Ectodermal cell (in vitro differentiated cells): Measurements from ENCODE around the gene SRGAP1.
"Not testable (repeated sequence)": the region's sequence is repeated elsewhere in the genome, so short reads cannot be mapped to it uniquely, and the experiment has no call there.

Source experiments
- H3K27ac ChIP-seq: 2 replicates; pipeline ENCODE4 v1.7.0; 2013; ENCODE audit warnings: mild to moderate bottlenecking, low read depth, low read length; ENCODE audit not compliant: insufficient read depth, poor library complexity, severe bottlenecking
- H3K27me3 ChIP-seq: 2 replicates; pipeline ENCODE4 v1.7.0; 2013; ENCODE audit warnings: mild to moderate bottlenecking, low read length; ENCODE audit not compliant: insufficient read depth, control insufficient read depth, poor library complexity, severe bottlenecking
- H3K36me3 ChIP-seq: one replicate; pipeline ENCODE4 v1.7.0; 2013; ENCODE audit warnings: low read length; ENCODE audit not compliant: control insufficient read depth, insufficient read depth
- H3K4me1 ChIP-seq: one replicate; pipeline ENCODE4 v1.7.0; 2013; ENCODE audit warnings: low read length; ENCODE audit not compliant: control insufficient read depth, insufficient read depth
- H3K4me3 ChIP-seq: 2 replicates; pipeline ENCODE4 v1.7.0; 2013; ENCODE audit warnings: low read depth, low read length, control low read depth; ENCODE audit not compliant: insufficient read depth
- H3K9me3 ChIP-seq: 2 replicates; pipeline ENCODE4 v1.7.0; 2013; ENCODE audit warnings: mild to moderate bottlenecking, low read length, moderate library complexity; ENCODE audit not compliant: control insufficient read depth
- WGBS, 2 experiments: methylation state at CpG; one replicate each; pipeline ENCODE4 v1.1.7; 2013; ENCODE audit warnings: missing lambda C conversion rate in 2 of 2; 5-methylcytosine and 5-hydroxymethylcytosine counted together

SRGAP1 gene

DNA sequence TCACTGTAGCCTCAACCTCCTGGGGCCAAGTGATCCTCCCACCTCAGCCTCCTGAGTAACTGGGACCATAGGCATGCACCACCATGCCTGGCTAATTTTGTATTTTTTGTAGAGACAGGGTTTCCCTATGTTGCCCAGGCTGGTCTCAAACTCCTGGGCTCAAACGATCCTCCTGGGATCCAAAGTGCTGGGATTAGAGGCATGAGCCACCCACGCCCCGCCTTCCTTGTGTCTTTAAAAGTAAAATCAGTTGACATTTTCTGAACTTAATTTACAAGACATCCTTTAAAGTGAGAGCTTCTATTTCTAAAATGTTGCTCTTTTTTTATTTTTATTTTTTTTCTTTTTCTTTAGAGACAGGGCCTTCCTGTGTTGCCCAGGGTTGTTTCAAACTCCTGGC is 276.6 kb downstream of the SRGAP1 start:
- H3K9me3 ChIP-seq, H3K4me1 ChIP-seq, H3K36me3 ChIP-seq, H3K27me3 ChIP-seq, H3K4me3 ChIP-seq: not testable (repeated sequence)
- WGBS, 2 experiments = 93 to 100% methylated on average over 3 of the region's 3 CpGs
- peak overlapping the region; percentile 50 for H3K27ac ChIP-seq

DNA sequence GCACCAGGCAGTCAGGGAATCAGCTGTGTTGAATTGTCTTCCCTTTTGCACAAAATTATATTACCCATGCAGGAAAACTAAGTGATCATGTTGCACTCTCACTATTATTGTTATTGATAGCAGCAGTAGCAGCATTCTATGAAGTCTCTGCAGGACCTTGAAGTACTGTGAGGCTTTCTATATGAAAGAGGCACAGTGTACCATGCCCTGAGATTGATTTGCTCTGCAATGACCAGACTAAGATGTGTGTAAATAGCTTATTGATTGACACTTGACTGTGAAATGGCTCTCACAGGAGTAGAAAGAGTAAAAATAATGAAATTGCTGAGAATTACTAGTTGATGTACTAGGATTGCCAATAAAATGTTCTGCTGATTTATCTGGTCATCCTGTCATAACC is 277.7 kb downstream of the SRGAP1 start:
- peak overlapping the region; percentile 44 for H3K27ac ChIP-seq
- H3K9me3 ChIP-seq = no peaks in the 10 kb centered on the region
- no peaks in the 10 kb centered on the region for H3K27me3 ChIP-seq
- no peaks in the 10 kb centered on the region for H3K4me1 ChIP-seq
- no peak overlapping the region for H3K4me3 ChIP-seq
- H3K36me3 ChIP-seq = no peaks in the 10 kb centered on the region

DNA sequence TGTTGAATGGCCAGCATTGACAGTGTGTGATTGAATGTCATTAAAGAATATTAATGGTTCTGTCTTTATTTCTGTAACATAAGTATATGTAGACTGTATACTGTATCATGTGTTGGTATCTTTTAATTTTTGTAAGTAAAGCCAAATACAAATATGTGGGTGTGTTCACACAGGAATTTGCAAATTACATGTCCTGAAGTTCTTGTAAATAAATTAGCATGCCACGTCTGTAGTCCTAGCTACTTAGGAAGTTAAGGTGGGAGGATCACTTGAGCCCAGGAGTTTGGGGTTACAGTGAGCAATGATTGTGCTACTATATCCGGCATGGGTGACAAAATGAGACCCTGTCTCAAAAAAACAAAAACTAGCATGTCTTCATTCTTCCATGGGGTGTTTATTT is 278.5 kb downstream of the SRGAP1 start:
- Histone ChIP-seq H3K27ac (no peak overlapping the region), H3K36me3 (no peaks in the 10 kb centered on the region), H3K4me1 (no peaks in the 10 kb centered on the region), H3K9me3 (no peaks in the 10 kb centered on the region), H3K4me3 (no peak overlapping the region), H3K27me3 (no peaks in the 10 kb centered on the region)
- WGBS, 2 experiments = 93 to 97% methylated on average over 2 of the region's 2 CpGs

DNA sequence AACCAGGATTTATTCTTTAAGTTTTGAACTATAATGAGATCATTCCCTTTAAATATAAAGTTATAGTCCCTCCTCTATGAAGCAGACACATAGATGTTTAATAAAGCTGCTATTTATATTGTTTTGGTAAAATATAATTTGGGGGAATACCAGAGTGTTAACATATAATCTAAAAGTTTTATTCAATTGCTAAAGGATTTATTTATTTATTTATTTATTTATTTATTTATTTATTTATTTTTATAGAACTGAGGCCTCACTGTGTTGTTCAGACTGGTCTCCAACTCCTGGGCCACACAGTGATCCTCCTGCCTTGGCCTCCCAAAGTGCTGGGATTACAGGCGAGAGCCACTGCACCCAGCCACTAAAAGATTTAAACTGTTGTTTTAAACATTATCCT is 278.9 kb downstream of the SRGAP1 start:
- H3K9me3 ChIP-seq = no peaks in the 10 kb centered on the region
- H3K27ac ChIP-seq = no peak overlapping the region
- H3K4me3 ChIP-seq = no peak overlapping the region
- H3K4me1 ChIP-seq = no peaks in the 10 kb centered on the region
- no peaks in the 10 kb centered on the region for H3K27me3 ChIP-seq
- H3K36me3 ChIP-seq = no peaks in the 10 kb centered on the region
- WGBS, 2 experiments = 89 to 92% methylated on average over 1 of the region's 1 CpG

DNA sequence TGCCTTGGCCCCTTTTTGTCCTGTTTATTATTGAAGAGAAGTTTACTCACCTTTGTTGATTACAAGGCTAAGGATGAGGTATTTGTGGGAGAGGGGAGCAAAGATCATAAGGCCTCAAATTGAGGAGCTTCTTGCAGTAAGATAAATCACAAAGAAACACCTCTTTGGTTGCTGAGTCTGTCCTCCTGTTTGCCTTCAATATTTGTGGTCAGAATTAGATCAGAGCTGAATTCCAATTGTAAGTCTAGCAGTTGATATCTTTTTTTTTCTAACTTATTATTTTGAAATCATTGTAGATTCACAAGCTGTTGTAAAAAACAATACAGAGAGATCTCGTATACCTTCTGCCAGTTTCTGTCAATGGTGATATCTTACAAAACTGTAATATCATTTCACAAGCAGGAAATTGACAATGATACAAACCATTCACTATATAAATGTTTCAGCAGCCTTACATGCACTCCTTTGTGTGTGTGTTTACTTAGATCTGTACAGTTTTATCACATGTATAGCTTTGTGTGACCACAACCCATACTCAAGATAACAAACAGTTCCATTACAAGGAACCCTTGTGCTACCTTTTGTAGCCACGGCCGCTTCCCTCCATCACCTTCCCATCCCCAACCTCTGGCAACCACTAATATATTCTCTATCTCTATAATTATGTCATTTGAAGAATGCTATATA is 280.2 kb downstream of the SRGAP1 start:
- WGBS, 2 experiments = 98 to 100% methylated on average over 3 of the region's 3 CpGs

DNA sequence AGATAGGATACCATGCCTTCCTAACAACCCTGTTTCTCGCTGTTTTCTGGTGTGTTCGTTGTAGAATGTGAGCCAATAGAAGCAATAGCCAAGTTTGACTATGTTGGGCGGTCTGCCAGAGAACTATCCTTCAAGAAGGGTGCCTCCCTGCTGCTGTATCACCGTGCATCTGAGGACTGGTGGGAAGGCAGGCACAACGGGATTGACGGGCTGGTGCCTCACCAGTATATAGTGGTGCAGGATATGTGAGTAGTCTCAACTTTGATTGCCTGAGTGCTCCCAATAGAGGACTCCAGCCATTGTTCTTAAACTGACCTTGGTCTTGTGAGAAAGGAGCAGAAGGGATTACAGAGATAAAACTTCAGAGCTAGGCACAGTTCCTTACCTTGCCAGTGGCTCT is 281.4 kb downstream of the SRGAP1 start:
- H3K36me3 ChIP-seq = no peaks in the 10 kb centered on the region
- H3K4me3 ChIP-seq = no peak overlapping the region
- no peak overlapping the region for H3K27ac ChIP-seq
- H3K4me1 ChIP-seq = no peaks in the 10 kb centered on the region
- 91 to 92% methylated on average over 6 of the region's 6 CpGs for WGBS, 2 experiments
- H3K27me3 ChIP-seq = no peaks in the 10 kb centered on the region
- no peaks in the 10 kb centered on the region for H3K9me3 ChIP-seq

More for the DNA sequence above, 280.2 kb downstream of the SRGAP1 start:
- Histone ChIP-seq H3K27ac (no peak overlapping the region), H3K4me3 (no peak overlapping the region), H3K4me1 (no peaks in the 10 kb centered on the region), H3K9me3 (no peaks in the 10 kb centered on the region), H3K36me3 (no peaks in the 10 kb centered on the region), H3K27me3 (no peaks in the 10 kb centered on the region)

DNA sequence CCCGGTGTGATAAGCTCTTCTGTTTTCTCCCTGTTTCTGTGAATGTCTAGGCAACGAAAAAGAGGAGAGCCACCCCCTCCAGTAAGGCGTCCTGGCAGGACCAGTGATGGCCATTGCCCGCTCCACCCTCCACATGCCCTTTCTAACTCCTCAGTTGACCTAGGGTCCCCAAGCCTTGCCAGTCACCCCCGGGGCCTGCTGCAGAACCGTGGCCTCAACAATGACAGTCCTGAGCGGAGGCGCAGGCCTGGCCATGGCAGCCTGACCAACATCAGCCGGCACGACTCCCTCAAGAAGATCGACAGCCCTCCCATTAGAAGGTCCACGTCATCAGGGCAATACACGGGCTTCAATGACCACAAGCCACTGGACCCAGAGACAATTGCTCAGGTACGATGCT is 283.3 kb downstream of the SRGAP1 start:
- Histone ChIP-seq H3K27me3 (no peaks in the 10 kb centered on the region), H3K4me1 (no peaks in the 10 kb centered on the region), H3K9me3 (no peaks in the 10 kb centered on the region), H3K27ac (no peak overlapping the region), H3K4me3 (no peak overlapping the region), H3K36me3 (no peaks in the 10 kb centered on the region)
- WGBS, 2 experiments = 93 to 94% methylated on average over 13 to 14 of the region's 14 CpGs

DNA sequence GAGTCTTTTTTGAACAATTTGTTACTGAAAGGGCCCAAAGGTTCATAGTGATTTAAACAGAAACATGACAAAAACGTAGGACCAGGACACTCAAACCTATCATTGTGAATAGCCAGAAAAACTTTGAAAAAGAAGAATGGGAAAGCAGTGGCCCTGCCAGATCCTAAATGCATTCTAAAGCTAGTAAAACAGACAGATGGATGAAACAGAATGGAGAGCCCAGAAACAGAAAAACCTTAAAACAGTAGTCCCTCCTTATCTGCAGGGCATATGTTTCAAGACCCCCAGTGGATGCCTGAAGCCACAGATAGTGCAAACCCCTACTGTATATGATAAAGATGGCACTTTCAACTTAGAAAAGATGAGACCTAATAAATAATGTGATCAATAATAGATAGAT is 283.9 kb downstream of the SRGAP1 start:
- WGBS, 2 experiments = 74 to 92% methylated on average over 1 of the region's 1 CpG

DNA sequence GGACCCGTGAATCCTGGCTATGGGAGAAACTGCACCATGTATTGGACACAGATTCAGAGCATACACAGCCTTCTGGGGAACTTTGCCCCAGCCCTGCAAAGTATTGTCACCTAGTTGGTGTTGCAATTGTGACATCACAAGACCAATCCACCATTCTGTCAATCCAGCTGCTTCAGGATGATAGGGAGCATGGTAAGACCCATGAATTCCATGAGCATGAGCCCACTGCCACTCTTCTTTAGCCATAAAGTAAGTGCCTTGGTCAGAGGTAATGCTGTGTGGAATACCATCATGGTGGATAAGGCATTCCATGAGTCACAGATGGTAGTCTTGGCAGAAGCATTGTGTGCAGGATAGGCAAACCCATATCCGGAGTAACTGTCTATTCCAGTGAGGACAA is 286.0 kb downstream of the SRGAP1 start:
- H3K9me3 ChIP-seq, H3K4me1 ChIP-seq, H3K36me3 ChIP-seq, H3K27me3 ChIP-seq, H3K27ac ChIP-seq, H3K4me3 ChIP-seq: not testable (repeated sequence)
- 91 to 92% methylated on average over 2 of the region's 2 CpGs for WGBS, 2 experiments

More for the DNA sequence above, 283.9 kb downstream of the SRGAP1 start:
- Histone ChIP-seq H3K27me3 (no peaks in the 10 kb centered on the region), H3K36me3 (no peaks in the 10 kb centered on the region), H3K9me3 (no peaks in the 10 kb centered on the region), H3K4me1 (no peaks in the 10 kb centered on the region), H3K4me3 (no peak overlapping the region), H3K27ac (no peak overlapping the region)

DNA sequence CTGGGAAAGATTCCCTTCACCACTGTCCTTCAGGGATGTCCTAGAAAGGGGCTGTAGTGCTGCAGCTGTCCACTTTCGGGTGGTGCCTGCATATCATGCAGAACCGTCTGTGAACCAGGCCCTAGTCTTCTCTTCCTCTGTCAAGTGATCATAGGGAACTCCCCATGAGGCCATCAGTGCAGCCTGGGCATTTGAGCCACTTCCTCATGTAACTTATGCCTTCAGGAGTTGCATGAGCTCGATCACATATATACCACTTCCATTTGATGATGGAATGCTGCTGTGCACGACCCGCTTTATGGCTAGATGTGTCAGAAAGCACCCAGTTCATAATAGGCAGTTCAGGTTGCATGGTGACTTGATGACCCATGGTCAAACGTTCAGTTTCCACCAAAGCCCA is 287.0 kb downstream of the SRGAP1 start:
- not testable (repeated sequence) for H3K4me1 ChIP-seq, H3K4me3 ChIP-seq, H3K36me3 ChIP-seq, H3K27me3 ChIP-seq, H3K27ac ChIP-seq, H3K9me3 ChIP-seq
- WGBS, 2 experiments = 95 to 96% methylated on average over 6 of the region's 6 CpGs

DNA sequence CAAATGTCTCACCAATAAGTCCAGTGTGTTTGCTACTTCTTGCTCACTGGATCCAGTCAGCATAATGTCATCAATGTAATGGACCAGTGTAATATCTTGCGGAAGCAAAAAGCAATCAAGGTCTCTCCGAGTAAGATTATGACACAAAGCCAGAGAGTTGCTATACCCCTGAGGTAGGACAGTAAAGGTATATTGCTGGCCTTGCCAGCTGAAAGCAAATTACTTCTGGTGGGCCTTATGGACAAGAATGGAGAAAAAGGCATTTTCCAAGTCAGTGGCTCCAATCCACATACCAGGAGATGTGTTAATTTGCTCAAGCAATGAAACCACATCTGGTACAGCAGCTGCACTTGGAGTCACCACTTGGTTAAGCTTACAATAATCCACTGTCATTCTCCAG is 288.2 kb downstream of the SRGAP1 start:
- 95 to 98% methylated on average over 2 of the region's 2 CpGs for WGBS, 2 experiments
- not testable (repeated sequence) for H3K36me3 ChIP-seq, H3K27me3 ChIP-seq, H3K4me1 ChIP-seq, H3K4me3 ChIP-seq, H3K9me3 ChIP-seq, H3K27ac ChIP-seq
